ENCODE data around the gene NLRP9. TPM values are rescaled to one million over a fixed set of nuclear protein-coding genes. Genes with fewer than 3 reads are reported as not detected.
"Not testable (repeated sequence)": the region's sequence is repeated elsewhere in the genome, so short reads cannot be mapped to it uniquely, and the experiment has no call there.

The NLRP9 gene
- not detected in 2 replicates for total RNA-seq (2014; rRNA removed; shearing (Covaris generic))

DNA sequence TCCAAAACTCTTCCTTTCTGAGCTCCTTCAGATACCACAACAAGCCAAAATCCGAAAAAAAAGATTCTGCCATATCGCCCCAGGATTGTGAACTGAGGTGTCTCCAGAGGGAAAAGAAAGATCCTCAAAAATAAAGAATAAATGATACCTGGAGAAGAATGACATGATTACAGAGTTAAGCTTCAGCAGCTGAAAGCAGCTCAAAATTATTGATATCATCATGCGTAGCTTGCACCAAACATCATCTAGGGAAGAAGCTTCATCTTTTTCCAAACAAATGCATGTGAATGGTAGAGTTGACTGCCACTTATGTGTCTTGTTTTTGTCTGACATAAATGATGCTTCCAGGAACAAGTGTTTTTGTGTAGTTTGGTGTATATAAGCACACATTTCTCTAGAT, at the start of gene NLRP9:
Gene NLRP9 (minus strand): TSS at position 101 of the 400 bp plus-strand sequence. CDS start 28 bp downstream, at position 73.
- H3K36me3 ChIP-seq (replicated peaks; ENCODE audit: control insufficient read depth, insufficient read depth, low read length): no peaks in the 10 kb centered on the region
- no peak for DNase-seq
- no peak within 1 kb of the TSS for H3K4me3 ChIP-seq (ENCODE audit: insufficient read depth, low read depth, low read length)
- no peaks in the 10 kb centered on the region for H3K27me3 ChIP-seq (ENCODE audit: control insufficient read depth, insufficient read depth, low read length)

DNA sequence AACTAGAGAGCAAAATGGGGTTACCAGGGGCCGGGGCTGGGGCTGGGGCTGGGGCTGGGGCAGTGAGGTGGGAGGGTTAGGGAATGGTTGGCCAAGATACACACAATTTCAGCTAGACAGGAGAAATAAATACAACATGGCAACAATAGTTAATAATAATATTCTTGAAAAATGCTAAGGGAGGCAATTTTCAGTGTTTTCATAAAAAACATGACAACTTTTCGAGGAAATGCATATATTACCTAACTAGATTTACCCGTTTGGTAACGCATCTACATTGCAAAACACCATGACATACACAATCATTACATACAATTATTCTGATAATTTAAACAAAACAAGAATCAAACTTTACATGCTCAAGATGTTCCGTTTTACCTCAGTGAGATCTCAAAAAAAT, 42.9 kb upstream of the NLRP9 start:
- Histone ChIP-seq H3K27me3 (ENCODE audit: control insufficient read depth, insufficient read depth, low read length) (no peaks in the 10 kb centered on the region), H3K4me3 (ENCODE audit: insufficient read depth, low read depth, low read length) (no peak overlapping the region), H3K36me3 (replicated peaks; ENCODE audit: control insufficient read depth, insufficient read depth, low read length) (no peaks in the 10 kb centered on the region)
- DNase-seq: no peak

DNA sequence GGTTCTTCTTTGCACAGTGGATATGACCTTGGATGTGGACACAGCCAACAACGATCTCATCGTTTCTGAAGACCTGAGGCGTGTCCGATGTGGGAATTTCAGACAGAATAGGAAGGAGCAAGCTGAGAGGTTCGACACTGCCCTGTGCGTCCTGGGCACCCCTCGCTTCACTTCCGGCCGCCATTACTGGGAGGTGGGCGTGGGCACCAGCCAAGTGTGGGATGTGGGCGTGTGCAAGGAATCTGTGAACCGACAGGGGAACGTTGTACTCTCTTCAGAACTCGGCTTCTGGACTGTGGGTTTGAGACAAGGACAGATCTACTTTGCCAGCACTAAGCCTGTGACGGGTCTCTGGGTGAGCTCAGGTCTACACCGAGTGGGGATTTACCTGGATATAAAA, 40.1 kb upstream of the NLRP9 start:
- no peaks in the 10 kb centered on the region for H3K36me3 ChIP-seq (replicated peaks; ENCODE audit: control insufficient read depth, insufficient read depth, low read length)
- H3K4me3 ChIP-seq (ENCODE audit: insufficient read depth, low read depth, low read length): no peak overlapping the region
- H3K27me3 ChIP-seq (ENCODE audit: control insufficient read depth, insufficient read depth, low read length): no peaks in the 10 kb centered on the region
- no peak for DNase-seq

DNA sequence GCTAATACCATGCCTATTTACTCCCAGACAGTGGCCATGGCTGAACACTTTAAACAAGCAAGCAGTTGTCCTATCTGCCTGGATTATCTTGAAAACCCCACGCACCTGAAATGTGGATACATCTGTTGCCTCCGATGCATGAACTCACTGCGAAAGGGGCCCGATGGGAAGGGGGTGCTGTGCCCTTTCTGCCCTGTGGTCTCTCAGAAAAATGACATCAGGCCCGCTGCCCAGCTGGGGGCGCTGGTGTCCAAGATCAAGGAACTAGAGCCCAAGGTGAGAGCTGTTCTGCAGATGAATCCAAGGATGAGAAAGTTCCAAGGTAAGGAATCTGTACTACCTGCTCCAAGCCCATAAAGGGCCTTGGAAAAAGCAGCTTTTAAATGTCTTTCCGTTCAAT, 39.3 kb upstream of the NLRP9 start:
- no peak for DNase-seq
- Histone ChIP-seq H3K36me3 (replicated peaks; ENCODE audit: control insufficient read depth, insufficient read depth, low read length) (no peaks in the 10 kb centered on the region), H3K27me3 (ENCODE audit: control insufficient read depth, insufficient read depth, low read length) (no peaks in the 10 kb centered on the region), H3K4me3 (ENCODE audit: insufficient read depth, low read depth, low read length) (no peak overlapping the region)

DNA sequence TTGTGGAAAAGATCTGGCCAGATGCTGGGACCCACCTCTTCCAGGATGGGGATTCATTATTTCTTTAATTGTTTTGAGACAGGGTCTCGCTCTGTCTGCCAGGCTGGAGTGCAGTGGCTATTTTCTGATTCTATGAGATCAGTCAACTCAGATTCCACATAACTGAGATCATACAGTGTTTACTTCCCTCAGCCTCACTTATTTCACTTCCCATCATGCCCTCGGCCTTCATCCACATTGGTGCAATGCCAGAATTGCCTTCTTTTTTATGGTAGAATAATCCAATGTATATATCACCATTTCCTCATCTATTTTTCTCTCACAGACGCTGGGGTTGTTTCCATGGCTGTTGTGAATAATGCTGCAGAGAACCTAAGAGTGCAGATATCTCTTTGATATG, 31.4 kb upstream of the NLRP9 start:
- not testable (repeated sequence) for H3K36me3 ChIP-seq (replicated peaks; ENCODE audit: control insufficient read depth, insufficient read depth, low read length); DNase-seq; H3K4me3 ChIP-seq (ENCODE audit: insufficient read depth, low read depth, low read length); H3K27me3 ChIP-seq (ENCODE audit: control insufficient read depth, insufficient read depth, low read length)

DNA sequence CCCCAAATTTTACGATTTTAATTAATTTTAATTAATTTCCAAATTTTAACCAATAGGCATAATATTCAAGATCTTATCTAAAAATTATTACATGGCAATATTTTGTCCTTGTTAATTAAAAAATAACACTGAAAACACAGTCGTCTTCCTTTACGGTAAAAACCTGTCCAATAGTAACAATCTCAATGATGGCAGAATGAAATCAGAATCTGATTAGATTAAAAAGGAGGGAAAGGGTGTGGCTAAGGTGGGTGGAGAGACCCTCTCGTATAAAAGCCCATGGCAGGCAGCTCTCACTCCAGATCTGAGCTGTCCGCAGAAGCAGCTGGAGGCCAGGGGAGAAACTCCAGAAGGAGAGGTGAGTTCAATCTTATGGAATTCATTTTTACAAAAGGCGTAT, 30.6 kb upstream of the NLRP9 start, which contains the start of gene RFPL4AL1:
Gene RFPL4AL1 (plus strand): TSS at position 301 of the 400 bp plus-strand sequence. CDS start 2,687 bp downstream, outside the sequence.
- not testable (repeated sequence) for H3K36me3 ChIP-seq (replicated peaks; ENCODE audit: control insufficient read depth, insufficient read depth, low read length); H3K27me3 ChIP-seq (ENCODE audit: control insufficient read depth, insufficient read depth, low read length); DNase-seq; H3K4me3 ChIP-seq (ENCODE audit: insufficient read depth, low read depth, low read length)

GRCh38 chr19:55766466-55766865, 28.3 kb upstream of the NLRP9 start:
- H3K36me3 ChIP-seq (replicated peaks; ENCODE audit: control insufficient read depth, insufficient read depth, low read length): no peaks in the 10 kb centered on the region
- H3K4me3 ChIP-seq (ENCODE audit: insufficient read depth, low read depth, low read length): no peak overlapping the region
- DNase-seq: no peak
- no peaks in the 10 kb centered on the region for H3K27me3 ChIP-seq (ENCODE audit: control insufficient read depth, insufficient read depth, low read length)

GRCh38 chr19:55758797-55759196, 20.6 kb upstream of the NLRP9 start, which contains the start of gene RFPL4A:
TSS of gene RFPL4A (plus strand) at chr19:55759097. CDS start at chr19:55761801, 2,704 bp downstream.
- not testable (repeated sequence) for DNase-seq; H3K4me3 ChIP-seq (ENCODE audit: insufficient read depth, low read depth, low read length); H3K27me3 ChIP-seq (ENCODE audit: control insufficient read depth, insufficient read depth, low read length); H3K36me3 ChIP-seq (replicated peaks; ENCODE audit: control insufficient read depth, insufficient read depth, low read length)

DNA sequence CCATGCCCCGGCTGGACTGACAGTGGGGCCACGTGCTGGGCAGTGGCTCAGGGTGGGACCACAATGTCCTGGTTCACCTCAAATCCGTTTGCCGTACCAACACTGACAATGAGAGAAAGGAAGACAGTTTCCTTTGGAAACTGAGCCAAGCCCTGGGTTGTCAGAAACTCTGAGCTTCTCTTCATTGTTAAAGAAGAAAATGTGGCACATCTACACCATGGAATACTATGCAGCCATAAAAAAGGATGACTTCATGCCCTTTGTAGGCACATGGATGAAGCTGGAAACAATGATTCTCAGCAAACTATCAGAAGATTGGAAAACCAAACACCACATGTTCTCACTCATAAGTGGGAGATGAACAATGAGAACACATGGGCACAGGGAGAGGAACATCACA, 18.6 kb upstream of the NLRP9 start:
- H3K36me3 ChIP-seq (replicated peaks; ENCODE audit: control insufficient read depth, insufficient read depth, low read length); H3K27me3 ChIP-seq (ENCODE audit: control insufficient read depth, insufficient read depth, low read length); H3K4me3 ChIP-seq (ENCODE audit: insufficient read depth, low read depth, low read length); DNase-seq: not testable (repeated sequence)

DNA sequence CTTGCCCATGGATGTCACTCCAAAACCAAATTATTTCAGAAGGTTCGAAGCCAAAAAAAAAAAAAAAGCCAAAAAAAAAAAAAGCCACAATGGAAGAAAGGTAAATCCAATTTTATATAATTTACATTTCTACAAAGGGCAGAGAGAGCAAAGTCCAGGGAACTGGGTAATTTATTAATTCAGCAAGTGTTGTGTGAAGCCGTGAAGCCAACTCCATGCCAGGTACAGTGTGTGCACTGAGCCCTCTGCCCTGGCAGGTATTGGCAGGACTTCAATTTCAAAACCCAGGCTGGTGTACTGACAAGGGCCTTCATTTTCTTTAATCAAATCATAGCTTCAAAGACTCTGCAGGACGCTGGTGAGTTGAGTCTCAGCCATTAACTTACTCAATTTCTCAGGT, 15.2 kb upstream of the NLRP9 start:
- Histone ChIP-seq H3K27me3 (ENCODE audit: control insufficient read depth, insufficient read depth, low read length) (no peaks in the 10 kb centered on the region), H3K4me3 (ENCODE audit: insufficient read depth, low read depth, low read length) (no peak overlapping the region), H3K36me3 (replicated peaks; ENCODE audit: control insufficient read depth, insufficient read depth, low read length) (no peaks in the 10 kb centered on the region)
- no peak for DNase-seq

DNA sequence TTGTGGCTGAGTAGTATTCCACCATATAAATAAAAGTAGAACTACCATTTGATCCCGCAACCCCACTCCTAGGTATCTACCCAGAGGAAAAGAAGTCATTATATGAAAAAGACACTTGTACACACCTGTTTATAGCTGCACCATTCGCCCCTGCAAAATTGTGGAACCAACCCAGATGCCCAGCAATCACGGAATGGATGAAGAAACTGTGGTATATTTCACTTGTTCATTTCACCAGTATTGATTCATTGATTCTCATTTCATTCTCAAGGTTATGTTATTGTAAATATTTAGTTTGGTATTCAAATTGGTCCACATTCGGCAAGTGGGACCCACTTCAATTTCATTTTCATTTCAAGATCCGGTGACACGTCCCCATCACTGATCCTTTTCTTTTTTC, 12.5 kb upstream of the NLRP9 start:
- Histone ChIP-seq H3K4me3 (ENCODE audit: insufficient read depth, low read depth, low read length) (no peak overlapping the region), H3K27me3 (ENCODE audit: control insufficient read depth, insufficient read depth, low read length) (no peaks in the 10 kb centered on the region), H3K36me3 (replicated peaks; ENCODE audit: control insufficient read depth, insufficient read depth, low read length) (no peaks in the 10 kb centered on the region)
- DNase-seq: no peak

GRCh38 chr19:55730378-55730777, 7.8 kb downstream of the NLRP9 start:
- not testable (repeated sequence) for DNase-seq; H3K36me3 ChIP-seq (replicated peaks; ENCODE audit: control insufficient read depth, insufficient read depth, low read length); H3K4me3 ChIP-seq (ENCODE audit: insufficient read depth, low read depth, low read length); H3K27me3 ChIP-seq (ENCODE audit: control insufficient read depth, insufficient read depth, low read length)

- no peak for DNase-seq
- no peaks in the 10 kb centered on the region for H3K27me3 ChIP-seq (ENCODE audit: control insufficient read depth, insufficient read depth, low read length)
- no peaks in the 10 kb centered on the region for H3K36me3 ChIP-seq (replicated peaks; ENCODE audit: control insufficient read depth, insufficient read depth, low read length)
These were observed 14.7 kb downstream of the NLRP9 start for GRCh38 chr19:55723491-55723890.

GRCh38 chr19:55720801-55721200, 17.4 kb downstream of the NLRP9 start:
- Histone ChIP-seq H3K36me3 (replicated peaks; ENCODE audit: control insufficient read depth, insufficient read depth, low read length) (no peaks in the 10 kb centered on the region), H3K4me3 (ENCODE audit: insufficient read depth, low read depth, low read length) (no peak overlapping the region), H3K27me3 (ENCODE audit: control insufficient read depth, insufficient read depth, low read length) (no peaks in the 10 kb centered on the region)
- DNase-seq: no peak

More at GRCh38 chr19:55723491-55723890, 14.7 kb downstream of the NLRP9 start:
- no peak overlapping the region for H3K4me3 ChIP-seq (ENCODE audit: insufficient read depth, low read depth, low read length)

DNA sequence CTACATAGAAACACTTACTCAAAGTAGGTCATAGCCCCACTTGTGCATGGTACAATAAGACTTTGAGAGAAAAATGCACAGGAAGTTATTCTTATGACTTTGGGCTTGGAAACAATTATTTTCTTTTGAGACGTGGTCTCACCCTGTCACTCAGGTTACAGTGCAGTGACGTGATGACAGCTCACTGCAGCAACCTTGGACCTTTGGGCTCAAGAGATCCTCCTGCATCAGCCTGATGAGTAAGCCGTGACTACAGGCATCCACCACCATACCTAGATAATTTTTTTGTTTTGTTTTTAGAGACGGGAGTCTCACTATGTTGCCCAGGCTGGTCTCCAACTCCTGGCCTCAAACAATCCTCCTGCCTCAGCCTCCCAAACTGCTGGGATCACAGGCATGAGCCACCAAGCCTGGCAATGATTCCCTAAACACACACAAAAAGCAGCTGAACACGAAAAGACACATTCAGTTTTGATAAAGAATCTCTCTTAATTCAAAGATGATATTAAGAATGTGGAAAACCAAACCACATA, 17.9 kb downstream of the NLRP9 start:
- no peak overlapping the region for H3K4me3 ChIP-seq (ENCODE audit: insufficient read depth, low read depth, low read length)
- no peaks in the 10 kb centered on the region for H3K27me3 ChIP-seq (ENCODE audit: control insufficient read depth, insufficient read depth, low read length)
- DNase-seq: no peak
- no peaks in the 10 kb centered on the region for H3K36me3 ChIP-seq (replicated peaks; ENCODE audit: control insufficient read depth, insufficient read depth, low read length)
